HK-2 (cell line): Measurements from ENCODE around the gene KLRF2.

Experiments
- DNase-seq: peaks from one replicate; pipeline ENCODE4 v3.0.0-alpha.2; 2018; ENCODE audit not compliant: unreplicated experiment

KLRF2 gene

DNA sequence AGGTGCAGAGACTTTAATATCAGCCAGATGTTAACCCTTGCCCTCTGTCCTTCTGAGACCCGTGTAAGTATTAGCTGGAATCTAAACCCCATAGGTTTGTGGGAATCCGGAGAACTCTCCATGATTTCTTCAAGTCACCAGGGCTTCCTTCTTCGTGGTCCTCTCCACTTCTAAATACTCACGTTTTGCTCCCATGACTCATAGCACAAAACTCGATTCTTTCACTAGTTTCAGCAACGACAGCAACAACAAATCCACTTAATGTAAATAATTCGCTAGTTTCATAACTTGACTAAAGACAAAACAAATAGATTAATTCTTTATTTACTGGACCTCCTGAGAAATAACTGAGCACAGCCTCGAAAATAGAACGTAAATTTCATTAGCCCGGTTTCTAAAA is 55.3 kb downstream of the KLRF2 start:
- no peak for DNase-seq

DNA sequence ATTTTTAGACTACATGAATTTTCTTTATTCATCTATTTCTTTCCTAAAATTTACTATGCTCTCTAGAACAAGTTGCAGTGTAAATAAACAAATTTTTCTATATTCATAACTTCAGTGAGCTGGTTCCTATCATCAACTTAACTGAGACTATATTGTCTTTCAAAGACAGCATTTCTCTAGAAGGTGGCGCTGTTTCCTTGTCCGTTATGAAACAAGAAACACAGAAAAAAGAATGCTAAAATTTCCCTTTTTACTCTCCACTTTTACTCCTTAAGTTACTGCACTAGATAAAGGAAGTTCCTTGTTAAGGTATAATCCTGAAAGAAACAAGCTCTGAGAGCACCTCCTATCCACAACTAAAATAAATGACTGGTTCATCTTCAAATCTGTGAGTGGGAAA is 59.1 kb downstream of the KLRF2 start:
- no peak for DNase-seq

DNA sequence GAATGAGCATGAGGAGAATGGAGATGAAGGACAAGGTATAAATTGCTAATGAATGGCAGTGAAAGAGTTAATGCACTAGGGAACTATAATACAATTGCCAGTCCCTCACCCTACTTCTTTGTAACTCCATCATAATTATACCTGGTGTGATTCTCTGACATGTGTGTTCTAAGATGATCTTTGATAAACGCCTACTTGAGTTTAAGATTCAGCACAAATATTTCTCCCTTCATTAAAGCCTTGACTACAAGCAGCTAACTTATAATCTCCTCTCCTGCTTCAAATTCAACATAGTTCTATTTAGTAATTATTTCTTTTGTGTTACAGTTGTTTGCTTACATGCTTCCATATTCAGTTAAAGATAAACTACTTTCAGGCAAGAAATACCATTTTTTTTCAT is 60.5 kb downstream of the KLRF2 start:
- DNase-seq = no peak

DNA sequence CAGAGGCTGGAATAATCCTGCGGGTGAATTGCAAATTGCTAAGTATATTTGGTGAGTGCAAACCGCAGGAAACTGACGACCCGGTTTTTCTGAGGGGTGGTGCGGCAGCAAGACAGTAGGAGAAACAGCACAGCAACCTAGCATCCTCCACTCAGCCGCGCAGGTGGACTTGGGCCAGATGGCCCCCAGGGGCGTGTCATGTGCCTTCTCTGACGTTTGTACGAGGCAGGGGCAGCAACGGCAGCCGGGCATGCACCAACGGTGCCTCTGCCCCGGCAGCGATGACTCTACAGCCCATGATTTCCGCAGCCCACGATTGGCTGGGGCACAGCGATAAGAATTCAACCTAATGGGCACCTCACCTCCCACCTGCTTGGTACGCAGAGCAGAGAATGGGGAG is 62.0 kb downstream of the KLRF2 start:
- DNase-seq = no peak

DNA sequence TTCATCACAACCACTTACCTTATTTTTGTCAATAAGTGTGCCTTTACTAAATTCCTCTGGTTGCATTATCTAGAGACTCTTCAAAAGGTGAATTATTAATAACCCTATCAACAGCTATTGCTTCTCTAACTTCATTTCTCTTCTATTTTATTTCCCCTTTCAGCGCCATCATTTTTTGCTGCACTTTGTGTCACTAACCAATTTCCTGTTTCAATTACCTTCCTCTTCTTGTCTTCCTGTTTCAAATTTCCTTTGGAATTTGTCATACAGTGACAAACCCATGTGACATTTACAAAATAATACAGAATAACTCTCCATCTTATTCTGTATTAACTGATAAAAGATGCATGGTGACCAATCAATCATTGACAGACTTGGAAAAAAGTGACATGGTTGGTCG is 63.1 kb downstream of the KLRF2 start:
- no peak for DNase-seq
